NCI-H446 (cell line): ENCODE measurements around the gene FKBP1B.
"Not testable (repeated sequence)": the region's sequence is repeated elsewhere in the genome, so short reads cannot be mapped to it uniquely, and the experiment has no call there.

Experiments used
- DNase-seq, 2 experiments: peaks; one replicate each; lab custom pipeline; 2025; lab: John Stamatoyannopoulos, UW

The FKBP1B gene

DNA sequence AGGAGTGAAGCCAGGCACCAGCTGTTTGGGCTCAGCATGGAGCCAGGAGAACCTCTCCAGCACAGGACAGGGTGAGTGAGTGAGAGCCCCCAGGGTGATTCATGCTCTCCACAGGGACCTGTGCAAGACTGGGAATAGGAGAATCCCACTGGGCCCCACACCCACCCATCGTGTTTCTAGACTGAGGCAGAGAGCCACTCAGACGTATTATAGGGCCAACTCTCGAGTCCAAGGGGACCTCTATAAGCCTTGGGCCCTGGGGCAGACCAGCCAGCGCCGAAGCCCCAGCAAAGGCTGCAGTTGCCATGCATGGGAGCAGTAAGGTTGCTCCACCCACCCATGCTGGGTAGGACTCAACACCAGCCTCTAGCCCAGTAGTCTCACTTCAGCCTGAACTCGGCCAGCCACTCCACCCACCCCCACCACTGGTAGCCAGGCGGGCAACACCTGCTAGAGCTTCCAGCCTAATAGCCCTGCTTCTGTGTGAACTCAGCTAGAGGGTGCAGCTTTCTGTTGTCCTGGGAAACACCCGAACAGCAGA lies 54.6 kb downstream of the FKBP1B start:
- no peak for DNase-seq

DNA sequence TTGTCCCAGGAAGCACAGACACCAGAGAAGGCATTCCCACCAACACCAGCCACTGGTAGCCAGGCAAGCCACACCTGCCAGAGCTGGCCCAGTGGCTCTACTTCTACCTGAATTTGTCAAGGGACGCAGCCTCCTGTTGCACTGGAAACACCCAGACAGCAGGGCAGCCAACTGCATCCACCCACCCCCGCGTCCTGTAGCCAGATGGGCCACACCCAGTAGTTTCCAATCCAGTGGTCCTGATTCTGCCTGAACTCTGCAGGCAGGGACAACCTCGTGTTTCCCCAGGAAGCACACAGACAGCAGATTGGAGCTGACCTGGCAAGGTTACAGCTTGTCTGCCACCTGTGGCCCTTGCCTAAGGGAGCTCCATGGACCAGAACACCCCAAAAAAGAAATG lies 55.4 kb downstream of the FKBP1B start:
- no peak for DNase-seq

DNA sequence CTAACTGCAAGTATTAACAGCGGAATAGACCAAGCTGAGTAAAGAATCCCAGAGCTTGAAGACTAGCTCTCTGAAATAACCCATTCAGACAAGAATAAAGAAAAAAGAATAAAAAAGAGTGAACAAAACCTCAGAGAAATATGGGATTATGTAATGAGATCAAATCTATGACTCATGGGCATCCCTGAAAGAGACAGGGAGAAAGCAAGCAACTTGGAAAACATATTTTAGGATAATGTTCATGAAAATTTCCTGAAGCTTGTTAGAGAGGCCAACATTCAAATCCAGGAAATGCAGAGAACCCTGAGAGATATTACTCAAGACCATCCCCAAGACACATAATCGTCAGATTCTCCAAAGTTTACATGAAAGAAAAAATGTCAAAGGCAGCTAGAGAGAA lies 56.3 kb downstream of the FKBP1B start:
- no peak for DNase-seq

DNA sequence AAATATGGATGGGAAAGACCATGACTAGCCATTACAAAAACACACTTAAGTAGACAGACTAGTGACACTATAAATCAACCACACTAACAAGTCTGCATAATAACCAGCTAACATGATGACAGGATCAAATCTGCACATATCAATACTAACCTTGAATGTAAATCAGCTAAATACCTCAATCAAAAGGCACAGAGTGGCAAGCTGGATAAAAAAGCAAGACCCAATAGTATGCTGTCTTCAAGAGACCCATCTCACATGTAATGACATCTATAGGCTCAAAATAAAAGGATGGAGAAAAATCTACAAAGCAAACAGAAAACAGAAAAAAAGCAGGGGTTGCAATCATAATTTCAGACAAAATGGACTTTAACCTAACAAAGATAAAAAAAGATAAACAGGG lies 57.2 kb downstream of the FKBP1B start:
- no peak for DNase-seq

DNA sequence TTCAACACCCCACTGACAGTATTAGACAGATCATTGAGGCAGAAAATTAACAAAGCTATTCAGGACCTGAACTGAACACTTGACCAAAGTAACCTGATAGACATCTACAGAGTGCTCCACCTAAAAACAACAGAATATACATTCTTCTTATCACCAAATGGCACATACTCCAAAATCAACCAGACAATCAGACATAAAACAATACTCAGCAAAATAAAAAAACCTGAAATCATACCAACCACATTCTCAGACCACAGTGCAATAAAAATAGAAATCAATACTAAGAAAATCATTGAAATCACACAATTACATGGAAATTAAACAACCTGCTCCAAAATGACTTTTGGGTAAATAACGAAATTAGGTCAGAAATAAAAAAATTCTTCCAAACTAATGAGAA lies 57.8 kb downstream of the FKBP1B start:
- no peak for DNase-seq

DNA sequence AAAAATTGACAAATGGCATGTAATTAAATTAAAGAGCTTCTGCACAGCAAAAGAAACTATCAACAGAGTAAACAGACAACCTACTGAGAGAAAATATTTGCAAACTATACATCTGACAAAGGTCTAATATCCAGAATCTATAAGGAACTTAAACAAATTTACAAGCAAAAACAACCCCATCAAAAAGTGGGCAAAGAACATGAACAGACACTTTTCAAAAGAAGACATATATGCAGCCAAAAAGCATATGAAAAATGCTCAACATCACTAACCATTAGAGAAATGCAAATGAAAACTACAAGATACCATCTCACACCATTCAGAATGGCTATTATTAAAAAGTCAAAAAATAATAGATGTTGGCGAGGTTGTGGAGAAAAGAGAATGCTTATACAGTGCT lies 59.9 kb downstream of the FKBP1B start:
- not testable (repeated sequence) for DNase-seq

DNA sequence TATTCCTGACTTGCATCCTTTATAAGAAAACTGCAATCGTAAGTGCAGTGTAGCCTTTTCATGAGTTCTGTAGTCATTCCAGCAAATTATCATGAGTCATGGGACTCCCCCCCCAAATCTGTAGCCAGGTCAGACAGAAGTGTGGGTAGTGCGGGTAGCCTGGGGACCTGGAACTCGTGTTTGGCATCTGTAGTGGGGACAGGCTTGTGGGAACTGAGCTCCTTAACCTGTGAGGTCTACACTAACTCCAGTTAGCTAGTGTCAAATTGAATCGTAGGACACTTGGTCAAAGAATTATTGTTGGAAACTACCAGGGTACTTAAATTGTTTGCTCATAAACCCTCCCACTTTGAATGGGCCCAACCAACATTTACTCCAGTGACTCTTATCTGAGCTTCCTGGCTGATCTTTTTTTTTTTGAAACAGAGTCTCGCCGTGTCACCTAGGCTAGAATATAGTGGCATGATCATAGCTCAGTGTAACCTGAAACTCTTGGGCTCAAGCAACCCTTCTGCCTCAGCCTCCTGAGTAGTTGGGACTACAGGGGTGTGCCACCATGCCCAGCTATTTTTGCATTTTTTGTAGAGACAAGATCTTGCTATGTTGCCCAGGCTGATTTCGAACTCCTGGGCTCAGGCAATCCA lies 61.2 kb downstream of the FKBP1B start:
- DNase-seq, result no peak

DNA sequence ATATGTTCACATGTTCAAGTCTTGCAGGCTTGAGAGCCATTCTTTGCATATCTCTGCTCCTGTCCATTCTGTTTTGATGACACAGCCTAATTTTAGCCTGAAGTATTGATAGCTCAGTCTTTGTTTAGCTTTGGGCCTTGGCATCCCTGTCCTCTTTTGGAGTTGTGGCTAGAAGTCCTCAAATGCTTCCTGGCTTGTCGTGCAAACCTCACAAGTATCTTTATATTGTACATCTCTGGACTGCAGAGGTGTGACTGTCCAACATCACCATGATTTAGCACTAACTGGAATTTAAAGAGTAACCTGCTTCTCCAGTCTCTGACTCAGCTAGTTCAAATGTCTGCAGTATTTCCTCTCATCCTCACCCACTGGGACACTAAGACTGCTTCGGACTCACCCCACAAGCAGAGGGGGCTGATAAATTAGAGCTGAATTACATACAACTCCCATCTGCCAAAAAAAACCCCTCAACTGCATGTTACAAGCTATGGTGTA lies 61.9 kb downstream of the FKBP1B start:
- no peak for DNase-seq
